Activated CD4-positive, alpha-beta memory T cell treated with anti-CD3 and anti-CD28 coated beads for 36 hours (primary cell): ENCODE results near the gene INHBE. TPM values are rescaled to one million over a fixed set of nuclear protein-coding genes. Genes with fewer than 3 reads are reported as not detected.

Experiments used
- CTCF ChIA-PET: fragments of 350-600 bp; sonication (Branson Sonifier 250); formaldehyde crosslinking; loops from one replicate; lab custom pipeline; 2021; ENCODE audit warnings: antibody characterized with exemption, inconsistent platforms; lab: Charles Lee
- POLR2A ChIA-PET: fragments of 350-600 bp; sonication (Branson Sonifier 250); formaldehyde crosslinking; loops from one replicate; lab custom pipeline; 2021; ENCODE audit warnings: antibody characterized with exemption; lab: Charles Lee
- DNase-seq: peaks from one replicate; pipeline ENCODE4 v3.0.0-alpha.2; 2020
- H3K27ac Mint-ChIP-seq: one replicate; pipeline ENCODE4 v1.8.0; 2021; ENCODE audit warnings: mixed read lengths
- H3K27me3 Mint-ChIP-seq: one replicate; pipeline ENCODE4 v1.8.0; 2021; ENCODE audit warnings: mixed read lengths
- H3K36me3 Mint-ChIP-seq: one replicate; pipeline ENCODE4 v1.8.0; 2021; ENCODE audit warnings: mixed read lengths
- H3K4me1 Mint-ChIP-seq: one replicate; pipeline ENCODE4 v1.8.0; 2021; ENCODE audit warnings: low read depth, mixed read lengths
- H3K4me3 Mint-ChIP-seq: one replicate; pipeline ENCODE4 v1.8.0; 2021; ENCODE audit warnings: mild to moderate bottlenecking, mixed read lengths
- H3K9me3 Mint-ChIP-seq: one replicate; pipeline ENCODE4 v1.8.0; 2021; ENCODE audit warnings: mixed read lengths
- intact Hi-C: fragments of 100-400 bp; cut with micrococcal nuclease; formaldehyde crosslinking; loops from one replicate; pipeline ENCODE4 v1.15.1; 2023
- total RNA-seq, 2 experiments: library from RNA; stranded (reverse); gene quantifications; one replicate each; pipeline ENCODE4 v1.2.3, GENCODE V29; 2021

Gene INHBE
- total RNA-seq, 2 experiments from 2014 or later, result 0.34 to 0.69 TPM

GRCh38 chr12:57476162-57476992 is 21.3 kb downstream of the INHBE start:
- peak; percentile 94 for DNase-seq
- H3K36me3 Mint-ChIP-seq, result peaks cover 54% of the 10 kb centered on the region
- H3K27ac Mint-ChIP-seq, result peak overlapping the region; percentile 99
- H3K27me3 Mint-ChIP-seq, result no peaks in the 10 kb centered on the region
- H3K4me1 Mint-ChIP-seq, result peaks cover 60% of the 10 kb centered on the region
- POLR2A ChIA-PET, result interaction anchor here (0.8 to 1.7 kb wide), 6 partner anchors 10 to 47 kb away, joined by 3 to 10 read pairs (median 4); partner anchors contain the start of gene GLI1
- no peaks in the 10 kb centered on the region for H3K9me3 Mint-ChIP-seq
- intact Hi-C loops, result loop anchor here (1.0 to 10.0 kb wide), 3 partner anchors 14 to 792 kb away; partner anchors contain the start of genes OS9 and PTGES3
- CTCF ChIA-PET, result interaction anchor here (0.6 to 2.2 kb wide), 15 partner anchors 8 to 410 kb away, joined by 3 to 28 read pairs (median 3); partner anchors contain the start of genes DDIT3, GLI1 and MARS1
- H3K4me3 Mint-ChIP-seq, result peak overlapping the region; percentile 87

DNA sequence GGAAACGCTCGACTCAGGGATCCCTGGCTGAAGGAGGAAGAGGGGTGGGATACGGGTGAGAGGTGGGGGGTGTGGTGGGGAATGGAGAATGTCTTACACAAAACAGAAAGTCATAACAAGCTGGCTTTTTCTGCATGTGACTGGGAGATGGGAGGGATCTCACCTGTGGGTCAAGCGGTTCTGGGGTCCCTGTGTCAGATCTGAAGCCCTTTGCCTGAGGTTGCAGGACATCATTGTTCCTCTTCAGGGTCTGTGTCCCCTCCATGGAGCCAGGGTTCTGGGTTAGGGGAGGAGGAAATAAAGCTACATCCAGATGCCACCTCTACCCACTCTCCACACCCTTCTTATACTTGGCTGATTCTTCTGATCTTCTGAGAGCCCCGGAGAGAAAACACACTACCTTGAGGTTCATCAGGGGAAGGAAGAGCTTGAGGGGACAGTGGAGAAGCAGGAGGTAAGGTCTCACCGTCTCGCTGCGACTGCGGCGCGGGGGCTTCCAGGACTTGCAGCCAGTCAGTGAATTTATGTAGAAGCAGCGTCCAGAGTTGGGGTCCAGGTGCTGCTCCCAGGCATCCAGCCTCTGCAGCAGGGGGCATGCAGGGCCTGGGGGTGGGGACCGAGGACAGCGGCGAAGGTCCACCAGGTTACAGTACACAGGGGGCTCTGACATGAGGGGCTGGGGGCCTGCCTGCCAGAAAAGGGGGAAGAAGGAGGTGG is 22.0 kb downstream of the INHBE start:
- Mint-ChIP-seq H3K27me3 (no peaks in the 10 kb centered on the region), H3K4me1 (peaks cover 61% of the 10 kb centered on the region), H3K36me3 (peaks cover 49% of the 10 kb centered on the region), H3K4me3 (peak overlapping the region; percentile 87), H3K9me3 (no peaks in the 10 kb centered on the region), H3K27ac (peak overlapping the region; percentile 99)
- ChIA-PET POLR2A (interaction anchor here (0.8 to 1.7 kb wide), 8 partner anchors 9 to 47 kb away, joined by 3 to 10 read pairs (median 4); partner anchors contain the start of genes DDIT3 and GLI1), CTCF (interaction anchor here (0.6 to 2.2 kb wide), 16 partner anchors 9 to 411 kb away, joined by 3 to 28 read pairs (median 4); partner anchors contain the start of genes DDIT3, GLI1, MARS1 and SHMT2)
- intact Hi-C loops, result loop anchor here (1.0 to 10.0 kb wide), 3 partner anchors 15 to 792 kb away; partner anchors contain the start of genes OS9 and PTGES3
- DNase-seq, result no peak

DNA sequence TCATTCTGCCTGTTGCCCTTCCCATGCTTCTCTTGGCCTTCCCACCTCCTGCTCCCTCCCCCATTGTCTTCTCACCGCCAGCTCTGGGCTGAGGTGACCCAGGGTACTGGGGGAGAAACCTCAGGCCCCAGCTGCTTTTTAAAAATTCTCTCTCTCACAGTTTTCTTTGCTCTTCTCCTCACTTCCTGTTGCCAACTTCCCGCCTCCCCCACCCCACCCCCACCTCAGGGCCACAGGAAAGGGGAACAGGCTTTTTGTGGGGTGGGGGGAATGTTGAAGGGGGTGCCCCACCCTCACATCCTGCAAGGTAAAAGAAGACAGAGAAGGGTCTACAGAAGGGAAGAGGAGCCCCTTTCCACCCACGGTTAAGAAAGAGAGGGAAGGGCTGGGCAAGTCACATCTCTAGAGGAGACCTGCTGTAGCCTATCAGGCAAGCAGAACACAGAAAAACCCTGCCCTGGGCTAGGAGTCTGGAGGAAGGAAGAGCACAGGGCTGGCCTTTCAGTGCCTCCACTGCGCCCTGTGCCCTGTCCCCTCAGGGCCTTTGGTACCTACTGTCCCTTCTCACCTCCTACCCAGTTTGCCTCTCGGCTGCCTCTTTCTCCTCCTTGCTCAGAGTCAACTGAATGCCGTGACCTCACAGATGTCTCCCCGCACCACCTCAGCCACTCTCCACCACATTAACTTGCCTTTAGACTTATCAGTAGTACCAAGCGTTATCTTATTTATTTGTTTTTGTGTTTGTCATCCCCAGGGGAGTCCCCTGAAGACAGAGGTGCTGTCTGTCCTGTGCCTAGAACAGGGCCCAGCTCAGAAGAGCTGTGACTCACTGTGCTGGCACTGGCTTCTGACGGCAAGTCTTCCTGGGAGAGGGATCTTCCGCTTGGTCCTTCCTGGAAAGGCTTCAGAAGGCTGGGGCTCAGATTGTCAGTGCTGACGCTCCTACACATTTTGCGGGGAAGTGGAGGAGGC is 22.9 kb downstream of the INHBE start:
- DNase-seq, result peak; percentile 73
- Mint-ChIP-seq H3K27ac (peak overlapping the region; percentile 99), H3K9me3 (no peaks in the 10 kb centered on the region), H3K36me3 (peaks cover 49% of the 10 kb centered on the region), H3K27me3 (no peaks in the 10 kb centered on the region), H3K4me1 (peaks cover 60% of the 10 kb centered on the region), H3K4me3 (peak overlapping the region; percentile 87)
- intact Hi-C loops, result loop anchor here (2.0 to 10.0 kb wide), 5 partner anchors 15 to 793 kb away; partner anchors contain the start of genes DCTN2, OS9, PTGES3 and TSPAN31
- ChIA-PET CTCF (interaction anchor here (0.7 to 2.2 kb wide), 11 partner anchors 8 to 248 kb away, joined by 3 to 28 read pairs (median 6); partner anchors contain the start of genes GLI1, MARS1 and SHMT2), POLR2A (interaction anchor here (0.7 to 2.6 kb wide), 7 partner anchors 8 to 48 kb away, joined by 3 to 14 read pairs (median 4); partner anchors contain the start of genes DDIT3, GLI1 and MARS1)

- Mint-ChIP-seq H3K9me3 (no peaks in the 10 kb centered on the region), H3K36me3 (peaks cover 45% of the 10 kb centered on the region), H3K27me3 (no peaks in the 10 kb centered on the region), H3K27ac (peak overlapping the region; percentile 99), H3K4me1 (peaks cover 59% of the 10 kb centered on the region), H3K4me3 (peak overlapping the region; percentile 87)
- ChIA-PET CTCF (interaction anchor here (0.9 to 1.5 kb wide), 3 partner anchors 16 to 20 kb away, joined by 4 to 6 read pairs (median 5); no protein-coding TSS in a partner anchor), POLR2A (interaction anchor here (0.7 to 2.6 kb wide), 5 partner anchors 10 to 367 kb away, joined by 3 to 14 read pairs (median 3); partner anchors contain the start of gene MARS1)
- intact Hi-C loops, result loop anchor here (1.0 to 10.0 kb wide), 7 partner anchors 8 to 794 kb away; partner anchors contain the start of genes DCTN2, DDIT3, OS9 and PTGES3
- peak; percentile 24 for DNase-seq
These were observed 23.9 kb downstream of the INHBE start for GRCh38 chr12:57479043-57479375.

GRCh38 chr12:57479376-57480115 is 24.4 kb downstream of the INHBE start, which contains the start of gene ARHGAP9:
ARHGAP9 (minus strand) TSS chr12:57479866; CDS start chr12:57479406, 460 bp downstream.
- H3K4me3 Mint-ChIP-seq, result peak within 1 kb of the TSS; percentile 87
- CTCF ChIA-PET, result interaction anchor here (1.1 to 1.9 kb wide), 4 partner anchors 11 to 236 kb away, joined by 4 to 12 read pairs (median 5); partner anchors contain the start of gene GLI1
- POLR2A ChIA-PET, result interaction anchor here (0.6 to 2.6 kb wide), 10 partner anchors 9 to 368 kb away, joined by 3 to 14 read pairs (median 3); partner anchors contain the start of genes MARS1 and SHMT2
- no peaks in the 10 kb centered on the region for H3K27me3 Mint-ChIP-seq
- DNase-seq, result peak; percentile 76
- H3K9me3 Mint-ChIP-seq, result no peaks in the 10 kb centered on the region
- intact Hi-C loops, result loop anchor here (1.0 to 10.0 kb wide), 7 partner anchors 8 to 795 kb away; partner anchors contain the start of genes DCTN2, DDIT3, OS9 and PTGES3
- peaks cover 53% of the 10 kb centered on the region for H3K4me1 Mint-ChIP-seq
- H3K36me3 Mint-ChIP-seq, result peaks cover 40% of the 10 kb centered on the region
- H3K27ac Mint-ChIP-seq, result peak within 1 kb of the TSS; percentile 99

GRCh38 chr12:57481671-57482070 is 26.6 kb downstream of the INHBE start:
- ChIA-PET CTCF (no interaction called here), POLR2A (interaction anchor here (0.6 kb wide), 1 partner anchor 39 kb away, joined by 3 read pairs; no protein-coding TSS in a partner anchor)
- Mint-ChIP-seq H3K27ac (peak overlapping the region; percentile 99), H3K27me3 (no peaks in the 10 kb centered on the region), H3K4me3 (no peak overlapping the region), H3K9me3 (no peaks in the 10 kb centered on the region), H3K4me1 (peaks cover 44% of the 10 kb centered on the region), H3K36me3 (peaks cover 25% of the 10 kb centered on the region)
- no peak for DNase-seq
- intact Hi-C loops, result no loop called here

DNA sequence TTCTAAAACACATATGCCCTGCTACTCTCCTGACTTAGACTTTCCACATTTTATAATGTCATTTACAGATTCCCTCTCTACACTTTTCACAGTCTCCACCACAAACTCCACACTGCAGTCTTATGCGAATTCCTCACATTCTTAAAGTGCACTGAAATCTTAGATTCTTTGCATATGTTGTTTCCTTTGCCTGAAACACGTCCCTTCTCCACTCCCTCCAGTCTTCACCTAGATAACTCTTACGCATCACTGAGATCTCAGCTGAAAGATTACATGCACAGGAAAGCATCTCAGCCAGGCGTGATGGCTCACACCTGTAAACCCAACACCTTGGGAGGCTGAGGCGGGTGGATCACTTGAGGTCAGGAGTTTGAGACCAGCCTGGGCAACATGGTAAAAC is 28.4 kb downstream of the INHBE start:
- CTCF ChIA-PET, result no interaction called here
- intact Hi-C loops, result no loop called here
- no peak for DNase-seq
- Mint-ChIP-seq H3K9me3 (no peaks in the 10 kb centered on the region), H3K4me3 (no peak overlapping the region), H3K27ac (peak overlapping the region; percentile 16), H3K36me3 (peaks cover 19% of the 10 kb centered on the region), H3K4me1 (peaks cover 48% of the 10 kb centered on the region), H3K27me3 (no peaks in the 10 kb centered on the region)
- POLR2A ChIA-PET, result no interaction called here

GRCh38 chr12:57485695-57486094 is 30.6 kb downstream of the INHBE start:
- intact Hi-C loops, result loop anchor here (2.0 kb wide), 1 partner anchor 61 kb away; the partner anchor contains the start of gene DCTN2
- H3K27me3 Mint-ChIP-seq, result no peaks in the 10 kb centered on the region

DNA sequence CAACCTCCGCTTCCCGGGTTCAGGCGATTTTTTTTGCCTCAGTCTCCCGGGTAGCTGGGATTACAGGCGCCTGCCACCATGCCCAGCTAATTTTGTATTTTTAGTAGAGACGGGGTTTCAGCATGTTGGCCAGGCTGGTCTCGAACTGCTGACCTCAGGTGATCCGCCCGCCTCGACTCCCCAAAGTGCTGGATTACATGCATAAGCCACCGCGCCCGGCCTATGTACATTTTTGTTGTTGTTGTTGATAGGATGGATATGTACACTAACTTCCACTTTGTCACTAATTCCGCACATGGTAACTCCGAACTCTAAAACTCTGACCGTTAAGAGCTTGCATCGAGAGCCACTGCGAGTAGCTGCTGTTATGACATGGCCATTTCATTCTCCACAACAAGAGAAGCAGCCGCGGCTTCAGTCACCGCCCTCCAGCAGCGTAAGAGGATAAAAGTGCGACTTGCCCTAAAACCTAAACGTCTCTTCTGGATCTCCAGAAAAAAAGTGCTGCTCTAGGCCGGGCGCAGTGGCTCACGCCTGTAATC is 32.0 kb downstream of the INHBE start:
- peak; percentile 16 for DNase-seq
- ChIA-PET POLR2A (interaction anchor here (0.6 to 2.2 kb wide), 3 partner anchors 31 to 39 kb away, joined by 3 to 10 read pairs (median 3); partner anchors contain the start of gene DDIT3), CTCF (interaction anchor here (0.7 to 3.7 kb wide), 4 partner anchors 10 to 1122 kb away, joined by 3 to 14 read pairs (median 6); partner anchors contain the start of gene GLI1)
- no peaks in the 10 kb centered on the region for H3K27me3 Mint-ChIP-seq
- intact Hi-C loops, result loop anchor here (1.0 to 2.0 kb wide), 3 partner anchors 8 to 60 kb away; partner anchors contain the start of genes ARHGAP9, DCTN2 and DDIT3
- H3K27ac Mint-ChIP-seq, result peak overlapping the region; percentile 94
- peaks cover 37% of the 10 kb centered on the region for H3K4me1 Mint-ChIP-seq
- peaks cover 40% of the 10 kb centered on the region for H3K36me3 Mint-ChIP-seq
- H3K9me3 Mint-ChIP-seq, result no peaks in the 10 kb centered on the region
- peak overlapping the region; percentile 97 for H3K4me3 Mint-ChIP-seq

More at GRCh38 chr12:57485695-57486094, 30.6 kb downstream of the INHBE start:
- POLR2A ChIA-PET, result interaction anchor here (1.6 to 2.2 kb wide), 2 partner anchors 9 to 34 kb away, joined by 6 to 10 read pairs; partner anchors contain the start of gene DDIT3
- Mint-ChIP-seq H3K9me3 (no peaks in the 10 kb centered on the region), H3K27ac (no peak overlapping the region), H3K4me3 (no peak overlapping the region), H3K4me1 (peaks cover 42% of the 10 kb centered on the region), H3K36me3 (peaks cover 33% of the 10 kb centered on the region)
- DNase-seq, result no peak
- CTCF ChIA-PET, result interaction anchor here (3.7 kb wide), 1 partner anchor 9 kb away, joined by 14 read pairs; no protein-coding TSS in a partner anchor
